Measurements from ENCODE around the gene ZNF555.

DNA sequence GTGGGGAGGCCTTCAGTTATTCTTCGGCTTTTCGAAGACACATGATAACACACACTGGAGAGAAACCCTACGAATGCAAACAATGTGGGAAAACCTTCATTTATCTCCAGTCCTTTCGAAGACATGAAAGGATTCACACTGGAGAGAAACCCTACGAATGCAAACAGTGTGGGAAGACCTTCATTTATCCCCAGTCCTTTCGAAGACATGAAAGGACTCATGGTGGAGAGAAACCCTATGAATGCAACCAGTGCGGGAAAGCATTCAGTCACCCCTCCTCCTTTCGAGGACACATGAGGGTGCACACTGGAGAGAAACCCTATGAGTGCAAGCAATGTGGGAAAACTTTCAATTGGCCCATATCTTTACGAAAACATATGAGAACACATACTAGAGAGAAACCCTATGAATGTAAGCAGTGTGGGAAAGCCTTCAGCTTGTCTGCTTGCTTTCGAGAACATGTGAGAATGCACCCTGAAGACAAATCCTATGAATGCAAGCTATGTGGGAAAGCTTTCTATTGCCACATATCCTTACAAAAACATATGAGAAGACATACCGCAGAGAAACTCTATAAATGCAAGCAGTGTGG is 11.8 kb downstream of the ZNF555 start:
- TF ChIP-seq, protein P1, sequence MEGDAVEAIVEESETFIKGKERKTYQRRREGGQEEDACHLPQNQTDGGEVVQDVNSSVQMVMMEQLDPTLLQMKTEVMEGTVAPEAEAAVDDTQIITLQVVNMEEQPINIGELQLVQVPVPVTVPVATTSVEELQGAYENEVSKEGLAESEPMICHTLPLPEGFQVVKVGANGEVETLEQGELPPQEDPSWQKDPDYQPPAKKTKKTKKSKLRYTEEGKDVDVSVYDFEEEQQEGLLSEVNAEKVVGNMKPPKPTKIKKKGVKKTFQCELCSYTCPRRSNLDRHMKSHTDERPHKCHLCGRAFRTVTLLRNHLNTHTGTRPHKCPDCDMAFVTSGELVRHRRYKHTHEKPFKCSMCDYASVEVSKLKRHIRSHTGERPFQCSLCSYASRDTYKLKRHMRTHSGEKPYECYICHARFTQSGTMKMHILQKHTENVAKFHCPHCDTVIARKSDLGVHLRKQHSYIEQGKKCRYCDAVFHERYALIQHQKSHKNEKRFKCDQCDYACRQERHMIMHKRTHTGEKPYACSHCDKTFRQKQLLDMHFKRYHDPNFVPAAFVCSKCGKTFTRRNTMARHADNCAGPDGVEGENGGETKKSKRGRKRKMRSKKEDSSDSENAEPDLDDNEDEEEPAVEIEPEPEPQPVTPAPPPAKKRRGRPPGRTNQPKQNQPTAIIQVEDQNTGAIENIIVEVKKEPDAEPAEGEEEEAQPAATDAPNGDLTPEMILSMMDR (IDR thresholded peaks at IDR 0.05; ENCODE audit: borderline replicate concordance, extremely low read depth, low read length, poor library complexity, severe bottlenecking), result no peak
- TF ChIP-seq EZH2 (IDR thresholded peaks at IDR 0.05; ENCODE audit: borderline replicate concordance, low read depth, low read length, severe bottlenecking), result no peak

Data from DND-41 (cell line).